Esophagus squamous epithelium (tissue), 5 donors: ENCODE data around the gene KRTAP10-11. TPM values are rescaled to one million over a fixed set of nuclear protein-coding genes. Genes with fewer than 3 reads are reported as not detected.
"Not testable (repeated sequence)": the region's sequence is repeated elsewhere in the genome, so short reads cannot be mapped to it uniquely, and the experiment has no call there.

Experiments used
- DNase-seq: peaks from one replicate; lab custom pipeline; 2025; lab: John Stamatoyannopoulos, UW
- H3K27ac ChIP-seq, 4 donors: fragments of 200-600 bp; sonication (generic); one replicate each; pipeline ENCODE4 v1.5.1; 2016 to 2019; ENCODE audit warnings: mild to moderate bottlenecking in 1 of 4
- H3K27me3 ChIP-seq, 4 donors: fragments of 200-600 bp; sonication (generic); 1 replicate in 3 of 4; 2 replicates in 1 of 4; pipeline versions ENCODE4 v1.5.1 to v1.6.0; 2017 to 2021; ENCODE audit warnings: antibody characterized with exemption in 1 of 4
- H3K36me3 ChIP-seq, 3 donors: fragments of 200-600 bp; sonication (generic); one replicate each; pipeline ENCODE4 v1.5.1; 2016 to 2019
- H3K4me1 ChIP-seq, 3 donors: fragments of 200-600 bp; sonication (generic); one replicate each; pipeline ENCODE4 v1.5.1; 2017 to 2019
- H3K4me3 ChIP-seq, 4 donors: fragments of 200-600 bp; sonication (generic); 1 replicate in 3 of 4; 2 replicates in 1 of 4; pipeline ENCODE4 v1.5.1; 2016 to 2019; ENCODE audit warnings: mild to moderate bottlenecking in 2 of 4, moderate library complexity in 1 of 4
- H3K9me3 ChIP-seq, 3 donors: fragments of 200-600 bp; sonication (generic); one replicate each; pipeline ENCODE4 v1.5.1; 2016 to 2019
- POLR2A ChIP-seq, 4 donors: fragments of 450-650 bp; IDR thresholded peaks; one replicate each; pipeline ENCODE4 v1.6.1; 2017; ENCODE audit warnings: antibody characterized with exemption in 4 of 4, mild to moderate bottlenecking in 4 of 4, moderate library complexity in 3 of 4
- WGBS, 2 donors: methylation state at CpG; one replicate each; pipeline ENCODE4 v1.1.5; 2018; 5-methylcytosine and 5-hydroxymethylcytosine counted together
- intact Hi-C: fragments of 100-400 bp; cut with DNase I; formaldehyde crosslinking; loops from one replicate; pipeline ENCODE4 v1.15.0; 2022
- total RNA-seq, 4 donors: library from RNA; depleted of rRNA; stranded (reverse); fragments of >200 nt; gene quantifications; one replicate each; pipeline ENCODE4 v1.1.0, GENCODE V29; 2016
- TF ChIP-seq, protein P1 (sequence below), 6 experiments: fragments of 450-650 bp in 4 of 6; fragments of 200-600 bp in 2 of 6; sonication (generic) in 2 of 6; IDR thresholded peaks; one replicate each; pipeline ENCODE4 v1.5.1; 2016 to 2019; ENCODE audit warnings: antibody characterized with exemption in 6 of 6, mild to moderate bottlenecking in 4 of 6, moderate library complexity in 4 of 6
- donor health status: DM: yes; HTN: yes; CAD: no.

Gene KRTAP10-11
- total RNA-seq, 4 donors from 2014 or later = not detected

DNA sequence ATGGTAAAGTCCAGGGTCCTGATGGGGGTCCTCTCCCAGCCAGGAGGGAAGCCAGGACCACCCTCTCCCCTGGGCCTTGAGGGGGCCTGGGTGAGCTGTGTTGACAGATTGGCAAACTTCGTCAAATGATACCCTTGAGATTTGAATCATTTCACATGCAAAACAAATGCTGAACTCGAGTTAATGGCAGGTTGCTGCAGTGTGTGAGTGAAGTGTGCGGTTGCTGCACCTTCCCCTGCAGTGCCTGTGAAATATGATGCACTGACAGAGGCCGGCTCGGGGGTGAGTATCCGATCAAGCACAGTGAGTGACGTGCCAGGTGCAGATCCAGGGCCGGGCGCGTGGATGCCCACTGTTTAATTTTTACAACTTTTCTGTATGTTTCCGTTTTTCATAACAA lies 41.5 kb downstream of the KRTAP10-11 start:
- no peak overlapping the region for H3K27ac ChIP-seq
- WGBS, 2 donors = 30 to 38% methylated on average over 11 of the region's 11 CpGs
- intact Hi-C loops = no loop called here
- TF ChIP-seq, protein P1, sequence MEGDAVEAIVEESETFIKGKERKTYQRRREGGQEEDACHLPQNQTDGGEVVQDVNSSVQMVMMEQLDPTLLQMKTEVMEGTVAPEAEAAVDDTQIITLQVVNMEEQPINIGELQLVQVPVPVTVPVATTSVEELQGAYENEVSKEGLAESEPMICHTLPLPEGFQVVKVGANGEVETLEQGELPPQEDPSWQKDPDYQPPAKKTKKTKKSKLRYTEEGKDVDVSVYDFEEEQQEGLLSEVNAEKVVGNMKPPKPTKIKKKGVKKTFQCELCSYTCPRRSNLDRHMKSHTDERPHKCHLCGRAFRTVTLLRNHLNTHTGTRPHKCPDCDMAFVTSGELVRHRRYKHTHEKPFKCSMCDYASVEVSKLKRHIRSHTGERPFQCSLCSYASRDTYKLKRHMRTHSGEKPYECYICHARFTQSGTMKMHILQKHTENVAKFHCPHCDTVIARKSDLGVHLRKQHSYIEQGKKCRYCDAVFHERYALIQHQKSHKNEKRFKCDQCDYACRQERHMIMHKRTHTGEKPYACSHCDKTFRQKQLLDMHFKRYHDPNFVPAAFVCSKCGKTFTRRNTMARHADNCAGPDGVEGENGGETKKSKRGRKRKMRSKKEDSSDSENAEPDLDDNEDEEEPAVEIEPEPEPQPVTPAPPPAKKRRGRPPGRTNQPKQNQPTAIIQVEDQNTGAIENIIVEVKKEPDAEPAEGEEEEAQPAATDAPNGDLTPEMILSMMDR (IDR thresholded peaks at IDR 0.05) = no peak
- TF ChIP-seq POLR2A (IDR thresholded peaks at IDR 0.05) = no peak
- peaks cover 0 to 3% (median under 1%) of the 10 kb centered on the region in 3 donors for H3K9me3 ChIP-seq
- DNase-seq = no peak
- H3K4me1 ChIP-seq = no peaks in the 10 kb centered on the region
- H3K4me3 ChIP-seq = no peak overlapping the region
- H3K27me3 ChIP-seq = peaks cover 0 to 68% (median 0%) of the 10 kb centered on the region in 4 donors
- H3K36me3 ChIP-seq = no peaks in the 10 kb centered on the region

DNA sequence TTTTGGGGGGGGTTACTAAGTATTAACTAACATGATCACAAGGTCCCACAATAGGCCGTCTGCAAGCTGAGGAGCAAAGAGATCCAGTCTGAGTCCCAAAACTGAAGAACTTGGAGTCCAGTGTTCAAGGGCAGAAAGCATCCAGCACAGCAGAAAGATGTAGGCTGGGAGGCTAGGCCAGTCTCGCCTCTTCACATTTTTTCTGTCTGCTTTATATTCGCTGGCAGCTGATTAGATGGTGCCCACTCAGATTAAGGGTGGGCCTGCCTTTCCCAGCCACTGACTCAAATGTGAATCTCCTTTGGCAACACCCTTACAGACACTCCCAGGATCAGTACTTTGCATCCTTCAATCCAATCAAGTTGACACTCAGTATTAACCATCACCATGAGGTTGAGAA lies 43.5 kb downstream of the KRTAP10-11 start:
- H3K9me3 ChIP-seq = peaks cover 0 to 18% (median 3%) of the 10 kb centered on the region in 3 donors
- DNase-seq, intact Hi-C loops, H3K4me1 ChIP-seq, H3K36me3 ChIP-seq, H3K27ac ChIP-seq, H3K4me3 ChIP-seq: not testable (repeated sequence)
- peaks cover 0 to 62% (median 0%) of the 10 kb centered on the region in 4 donors for H3K27me3 ChIP-seq
- WGBS, 2 donors = 85 to 92% methylated on average over 3 of the region's 3 CpGs

- WGBS, 2 donors = 19 to 23% methylated on average over 2 of the region's 2 CpGs
- H3K4me1 ChIP-seq = no peaks in the 10 kb centered on the region
- no peaks in the 10 kb centered on the region for H3K36me3 ChIP-seq
- intact Hi-C loops = no loop called here
- no peak for DNase-seq
- H3K27ac ChIP-seq = no peak overlapping the region
- H3K9me3 ChIP-seq = peaks cover 0 to 18% (median 3%) of the 10 kb centered on the region in 3 donors
- H3K27me3 ChIP-seq = peaks cover 0 to 69% (median 0%) of the 10 kb centered on the region in 4 donors
- H3K4me3 ChIP-seq = no peak overlapping the region
- TF ChIP-seq, protein P1 (IDR thresholded peaks at IDR 0.05) = no peak
- no peak for TF ChIP-seq POLR2A (IDR thresholded peaks at IDR 0.05)
Measured at GRCh38 chr21:44691686-44692085, 45.5 kb downstream of the KRTAP10-11 start.

DNA sequence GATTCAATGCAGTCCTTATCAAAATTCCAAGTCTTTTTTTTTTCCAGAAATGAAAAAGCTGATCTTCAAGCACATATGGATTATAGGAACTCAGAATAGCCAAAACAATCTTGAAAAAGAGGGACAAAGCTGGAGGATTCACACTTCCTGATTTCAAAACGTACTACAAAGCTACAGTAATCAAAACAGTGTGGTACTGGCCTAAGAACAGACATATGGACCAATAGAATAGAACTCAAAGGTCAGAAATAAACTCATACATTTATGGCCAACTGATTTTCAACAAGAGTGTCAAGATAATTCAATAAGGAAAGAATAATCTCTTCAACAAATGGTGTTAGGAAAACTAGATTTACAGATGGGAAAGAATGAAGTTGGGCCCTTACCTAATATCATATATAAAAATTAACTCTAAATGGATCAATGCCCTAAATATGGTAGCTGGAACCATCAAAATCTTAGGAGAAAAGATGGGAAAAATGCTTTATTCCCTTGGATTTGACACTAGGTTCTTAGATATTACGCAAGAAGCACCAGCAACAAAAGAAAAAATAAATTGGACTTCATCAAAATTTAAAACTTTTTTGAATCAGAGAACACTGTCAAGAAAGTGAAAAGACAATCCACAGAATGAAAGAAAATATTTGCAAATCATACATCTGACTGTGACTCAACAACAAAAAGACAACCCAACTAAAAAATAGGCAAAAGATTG lies 46.7 kb downstream of the KRTAP10-11 start:
- intact Hi-C loops = no loop called here
- WGBS, 2 donors = 50 to 63% methylated on average over 2 of the region's 2 CpGs
- no peak for TF ChIP-seq POLR2A (IDR thresholded peaks at IDR 0.05)
- TF ChIP-seq, protein P1 (IDR thresholded peaks at IDR 0.05) = no peak
- no peak overlapping the region for H3K27ac ChIP-seq
- H3K36me3 ChIP-seq = no peaks in the 10 kb centered on the region
- no peaks in the 10 kb centered on the region for H3K4me1 ChIP-seq
- H3K4me3 ChIP-seq = no peak overlapping the region
- DNase-seq = no peak
- H3K9me3 ChIP-seq = peaks cover 0 to 18% (median 3%) of the 10 kb centered on the region in 3 donors
- peaks cover 0 to 69% (median 0%) of the 10 kb centered on the region in 4 donors for H3K27me3 ChIP-seq

GRCh38 chr21:44694776-44695175 lies 48.6 kb downstream of the KRTAP10-11 start:
- DNase-seq = no peak
- H3K4me3 ChIP-seq = no peak overlapping the region
- H3K27ac ChIP-seq = no peak overlapping the region
- no peaks in the 10 kb centered on the region for H3K4me1 ChIP-seq
- peaks cover 0 to 18% (median 3%) of the 10 kb centered on the region in 3 donors for H3K9me3 ChIP-seq
- 52 to 65% methylated on average over 10 to 11 of the region's 11 CpGs for WGBS, 2 donors
- TF ChIP-seq POLR2A (IDR thresholded peaks at IDR 0.05) = no peak
- TF ChIP-seq, protein P1 (IDR thresholded peaks at IDR 0.05) = no peak
- intact Hi-C loops = no loop called here
- no peaks in the 10 kb centered on the region for H3K36me3 ChIP-seq
- H3K27me3 ChIP-seq = peaks cover 0 to 77% (median 0%) of the 10 kb centered on the region in 4 donors
